AG08396 (cell line): Measurements from ENCODE around the gene HTT.
A peak's percentile ranks its signal among the peaks of the same experiment; 100 is the strongest.

Experiments
- DNase-seq: peaks from one replicate; pipeline ENCODE4 v3.0.0; 2012; ENCODE audit warnings: low spot score, mixed read lengths

The HTT gene

GRCh38 chr4:3267576-3268394 lies 193.3 kb downstream of the HTT start:
- DNase-seq = no peak

- no peak for DNase-seq
Observed at GRCh38 chr4:3268395-3269104, 194.1 kb downstream of the HTT start.

DNA sequence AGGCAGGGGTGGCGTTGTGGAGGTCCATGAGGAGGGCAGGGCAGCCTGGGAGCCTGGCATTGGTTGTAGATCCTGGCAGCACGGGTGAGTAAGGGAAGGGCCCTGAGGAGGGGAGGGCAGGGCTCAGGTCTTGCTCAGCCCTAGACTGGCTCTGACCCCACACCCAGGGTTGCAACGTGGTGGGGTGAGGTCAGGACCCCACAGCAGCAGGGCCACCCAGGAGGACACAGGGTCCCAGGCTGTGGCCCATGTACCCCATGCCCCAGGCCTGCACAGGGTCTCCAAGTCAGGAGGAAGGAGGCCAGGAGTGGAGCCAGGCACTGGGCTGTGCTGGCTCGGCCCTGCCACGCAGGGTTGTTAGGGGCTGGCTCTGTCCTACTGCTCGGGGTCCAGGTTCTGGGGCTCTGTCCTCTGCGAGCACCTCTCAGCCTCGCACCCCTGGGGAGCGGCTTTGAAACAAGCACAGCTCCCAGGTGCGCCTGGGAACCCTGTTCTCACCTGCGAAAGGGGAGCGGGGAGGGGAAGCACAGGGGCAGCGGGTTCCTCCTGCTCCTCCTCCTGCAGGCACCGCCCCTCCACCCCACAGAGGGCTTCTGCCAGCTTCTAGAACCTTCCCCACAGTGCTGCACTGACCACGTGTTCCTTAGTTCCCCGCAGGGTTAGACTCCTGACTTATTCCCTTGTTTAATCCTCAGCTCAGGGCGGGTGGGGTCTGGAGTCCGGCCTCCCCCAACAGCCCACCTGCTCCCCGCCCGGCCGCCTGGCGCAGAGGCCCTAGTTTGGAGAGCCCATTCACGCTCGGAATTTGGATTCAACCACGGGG lies 194.8 kb downstream of the HTT start:
- no peak for DNase-seq

DNA sequence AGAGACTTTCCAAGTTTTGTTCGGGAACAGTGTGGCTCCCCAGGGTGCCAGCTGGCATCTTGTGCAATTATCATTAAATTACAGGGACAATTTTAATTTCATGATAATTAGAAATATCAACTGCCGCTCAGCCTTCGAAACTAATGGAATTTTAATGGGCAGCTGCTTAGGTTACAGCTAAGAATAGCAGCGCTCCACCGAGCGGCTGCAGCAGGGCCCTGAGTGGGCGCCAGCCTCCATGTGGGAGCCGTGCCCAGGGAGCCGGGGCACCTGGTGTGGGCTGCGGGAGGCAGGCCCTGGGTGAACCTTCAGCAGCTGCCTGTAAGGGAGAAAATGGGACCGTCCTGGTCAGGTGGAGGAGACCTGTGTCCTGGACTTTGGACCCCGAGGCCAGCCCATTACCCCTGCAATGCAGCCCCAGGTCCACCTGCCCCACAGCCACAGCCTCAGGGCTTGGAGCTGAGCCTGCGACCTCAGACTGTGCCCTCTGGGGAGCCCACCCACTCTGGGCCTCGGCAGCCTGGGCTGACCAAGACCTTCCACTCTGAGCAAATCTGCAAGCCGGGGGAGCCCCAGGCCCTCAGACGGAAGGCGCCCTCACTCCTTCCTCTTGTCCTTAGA lies 195.6 kb downstream of the HTT start:
- DNase-seq = no peak

GRCh38 chr4:3271131-3271530 lies 196.7 kb downstream of the HTT start:
- no peak for DNase-seq

DNA sequence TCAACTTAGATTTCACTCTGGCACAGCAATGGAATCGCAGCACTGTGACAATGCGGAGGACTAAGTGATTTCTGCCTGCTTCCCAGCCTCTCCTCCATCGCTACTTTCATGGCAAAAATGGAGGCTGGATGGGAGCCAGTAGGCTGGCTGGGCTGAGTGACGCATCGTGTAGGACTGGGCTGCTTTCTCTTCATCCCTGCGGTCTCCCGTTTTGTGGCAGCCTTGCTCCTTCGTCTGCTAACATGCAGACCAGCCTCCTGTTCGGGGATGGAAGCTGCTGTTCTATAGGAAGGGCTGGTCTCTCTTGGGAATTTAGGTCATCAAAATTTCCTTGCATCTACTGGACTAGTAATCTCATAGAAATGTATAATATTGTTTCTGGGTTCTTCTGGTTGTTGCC lies 202.5 kb downstream of the HTT start:
- peak; percentile 89 for DNase-seq

GRCh38 chr4:3280466-3280865 lies 206.0 kb downstream of the HTT start:
- no peak for DNase-seq

DNA sequence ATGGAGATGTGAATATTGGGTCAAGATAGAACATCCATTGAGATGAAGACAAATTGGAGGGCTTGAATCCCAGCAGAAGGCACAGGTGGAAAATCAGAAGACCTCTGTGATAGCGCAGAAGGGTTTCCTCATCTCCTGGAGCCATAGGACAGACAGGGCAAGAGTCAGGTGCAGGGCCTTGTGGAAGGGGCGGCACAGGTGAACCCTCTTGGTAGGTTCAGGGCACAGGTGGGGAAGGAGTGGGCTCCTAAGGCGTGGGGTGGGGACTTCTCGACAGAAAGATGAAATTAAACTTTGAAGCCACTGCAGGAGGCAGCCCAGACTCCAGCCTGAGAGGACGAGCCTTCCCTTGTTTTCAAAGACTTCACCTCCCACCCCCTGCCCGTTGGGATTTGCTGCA lies 209.0 kb downstream of the HTT start:
- no peak for DNase-seq

- no peak for DNase-seq
Observed at GRCh38 chr4:3283916-3284315, 209.4 kb downstream of the HTT start.

DNA sequence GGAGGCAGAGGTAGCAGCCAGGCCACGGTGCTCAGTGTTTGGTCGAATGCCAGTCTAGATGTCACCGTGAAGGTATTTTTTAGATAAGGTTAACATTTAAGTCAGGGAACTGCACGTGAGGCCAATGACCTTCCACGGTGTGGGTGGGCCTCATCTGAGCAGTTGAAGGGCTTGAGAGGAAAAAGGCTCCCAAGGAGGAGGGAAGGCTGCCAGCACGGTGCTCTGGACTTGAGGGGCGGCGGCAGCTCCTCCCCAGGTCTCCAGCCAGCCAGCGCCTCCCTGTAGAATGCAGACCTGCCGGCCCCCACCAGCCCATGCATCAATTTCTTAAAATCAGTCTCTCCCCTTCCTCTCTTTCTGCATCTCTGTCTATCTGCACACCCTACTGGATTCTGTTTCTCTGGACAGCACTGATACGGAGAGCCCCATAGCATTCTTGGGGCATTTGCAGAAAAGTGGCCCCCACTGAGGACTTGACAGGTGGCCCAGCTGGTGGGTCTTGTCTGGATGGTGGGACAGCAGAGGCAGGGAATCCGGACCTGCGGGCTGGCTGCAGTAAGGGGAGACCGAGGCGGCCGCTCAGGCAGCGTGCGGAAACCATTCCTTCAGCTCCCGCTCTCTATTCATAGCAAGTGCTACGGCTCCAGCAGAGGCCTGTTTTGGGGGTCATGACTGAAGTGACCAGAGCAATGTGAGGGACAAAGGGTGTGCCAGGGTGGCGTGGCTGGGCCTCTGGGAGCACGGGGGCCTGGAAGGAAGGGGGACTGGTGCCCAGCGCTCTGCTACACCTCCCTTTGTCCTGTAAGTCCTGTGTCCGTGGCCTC lies 210.5 kb downstream of the HTT start:
- no peak for DNase-seq

- peak; percentile 56 for DNase-seq
Observed at GRCh38 chr4:3285558-3286334, 211.3 kb downstream of the HTT start.

- DNase-seq = no peak
Observed at GRCh38 chr4:3286335-3287175, 212.1 kb downstream of the HTT start.

DNA sequence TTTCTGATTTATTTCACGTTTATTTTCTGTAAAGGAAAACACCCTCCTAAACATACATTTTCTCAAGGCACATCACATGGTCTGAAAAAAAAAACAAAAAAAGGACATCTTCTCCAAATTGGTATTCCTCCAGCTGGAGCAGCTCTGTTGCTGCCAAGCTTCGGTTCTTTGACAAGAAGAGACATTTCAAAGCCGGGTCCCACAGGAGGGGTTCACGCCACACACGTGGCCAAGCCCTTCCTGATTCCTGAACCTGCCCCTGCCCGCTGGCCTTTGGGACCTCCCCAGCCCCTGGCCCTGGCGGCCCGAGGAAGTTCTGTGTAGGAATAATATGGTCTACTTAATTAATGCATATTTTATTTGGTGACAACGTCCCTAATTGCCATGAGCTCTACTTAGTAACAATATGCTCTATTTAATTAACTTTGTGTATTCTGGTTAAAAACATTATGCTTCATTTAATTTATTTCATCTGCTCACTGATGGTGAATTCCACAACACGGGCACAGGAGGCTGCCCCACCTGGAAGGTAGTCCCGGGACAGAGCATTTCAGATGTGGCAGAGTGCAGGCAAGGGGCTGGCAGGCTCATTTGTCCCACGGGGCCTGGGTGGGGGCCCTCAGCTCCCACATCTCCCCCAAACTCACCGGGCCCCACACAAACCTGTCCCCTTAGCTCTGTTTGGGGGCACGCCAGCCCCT lies 212.9 kb downstream of the HTT start:
- DNase-seq = no peak

DNA sequence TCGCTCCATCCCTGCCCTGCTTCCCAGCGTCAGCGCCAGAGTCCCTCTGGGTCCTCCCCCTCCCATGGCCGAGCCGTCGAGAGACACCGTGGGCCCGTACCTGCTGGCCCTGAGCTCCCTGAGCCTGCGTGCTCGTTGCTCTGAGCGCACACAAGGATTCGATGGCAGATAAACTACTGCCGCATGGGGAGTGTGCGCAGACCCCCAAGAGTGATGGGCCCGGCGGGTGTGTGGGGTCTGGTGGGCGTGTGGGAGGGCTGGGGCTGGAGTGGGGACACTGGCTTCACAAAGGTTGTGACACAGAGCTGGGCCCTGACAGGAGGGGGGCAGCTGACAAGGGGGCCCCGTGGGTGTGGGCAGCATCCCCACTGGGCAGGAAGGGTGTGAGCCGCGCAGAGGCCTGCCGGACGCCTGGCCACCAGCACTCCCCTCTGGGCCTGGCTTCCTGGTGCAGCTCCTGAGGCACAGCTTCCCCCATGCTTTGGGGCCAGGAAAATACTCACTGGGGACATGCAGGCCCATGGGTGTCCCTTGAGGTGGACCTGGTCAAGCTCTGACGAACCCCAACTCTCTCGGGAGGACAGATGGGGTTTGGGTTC lies 213.6 kb downstream of the HTT start:
- DNase-seq = no peak

DNA sequence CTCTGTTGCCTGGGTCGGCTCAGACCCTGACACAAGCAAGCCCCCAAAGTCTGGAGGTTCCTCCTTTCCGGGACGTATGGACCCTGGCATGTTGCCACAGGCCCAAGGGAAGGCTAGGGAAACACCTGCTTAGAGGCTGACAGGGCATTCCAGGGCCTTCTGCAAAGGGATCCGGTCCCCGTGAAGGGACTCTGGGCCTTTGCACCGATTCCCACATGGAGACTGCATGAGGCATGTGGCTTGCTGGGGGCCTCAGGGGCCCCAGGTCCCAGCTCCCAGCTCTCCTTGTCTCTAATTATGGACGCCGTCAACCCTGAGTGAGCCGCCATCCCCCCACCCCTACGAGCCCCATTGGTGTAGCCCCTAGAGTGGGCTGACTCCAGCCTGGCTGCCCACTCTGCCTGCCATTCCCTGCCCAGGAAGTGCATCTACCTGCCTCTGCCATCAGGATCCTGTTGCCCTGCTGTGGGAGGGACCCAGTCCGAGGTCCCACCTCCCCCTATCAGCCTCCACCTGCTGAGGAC lies 214.2 kb downstream of the HTT start:
- no peak for DNase-seq

DNA sequence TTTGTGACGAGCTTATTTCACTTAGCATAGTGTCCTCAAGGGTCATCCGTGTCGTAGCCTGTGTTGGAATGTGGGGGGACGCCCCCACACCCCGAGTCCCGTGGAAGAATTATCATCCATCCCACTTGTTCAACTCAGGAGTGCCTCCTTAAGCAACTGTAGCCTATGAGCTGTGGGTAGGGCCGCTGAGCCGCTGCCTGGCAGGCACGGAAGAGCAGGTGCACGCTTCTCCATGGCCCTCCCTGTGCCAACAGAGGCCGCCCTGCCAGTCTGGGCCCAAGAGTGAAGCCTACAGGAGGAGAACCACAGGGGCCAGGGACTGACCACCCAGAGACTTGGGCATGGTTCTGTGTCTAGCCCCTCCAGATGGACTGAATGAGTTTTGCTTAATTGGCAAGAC lies 216.0 kb downstream of the HTT start:
- DNase-seq = no peak

DNA sequence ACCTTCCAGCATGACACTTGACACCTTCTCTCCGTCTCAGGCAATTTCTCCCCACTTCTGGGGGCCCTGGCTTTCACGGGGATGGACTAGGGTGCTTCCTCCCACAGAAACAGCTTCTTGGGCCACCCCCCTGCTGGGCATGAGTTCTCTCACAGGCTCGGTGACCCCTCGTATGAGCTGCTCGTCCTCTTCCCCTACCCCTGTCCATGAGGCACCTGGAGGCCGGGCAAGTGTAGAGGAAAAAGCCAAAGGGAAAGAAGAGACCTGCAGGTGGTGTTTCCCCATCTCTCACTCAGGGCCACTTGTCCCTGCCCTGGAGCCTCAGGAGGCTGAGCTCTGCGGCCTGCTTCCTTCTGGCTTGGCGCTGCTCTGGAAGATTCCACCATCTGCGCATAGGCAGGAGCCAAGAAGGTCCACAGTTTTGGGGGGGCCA lies 216.4 kb downstream of the HTT start:
- no peak for DNase-seq

- DNase-seq = no peak
Observed at GRCh38 chr4:3291411-3291968, 217.0 kb downstream of the HTT start.
